Epithelial cell of esophagus (primary cell): ENCODE measurements around the gene NLRP2B.
"Not testable (repeated sequence)": the region's sequence is repeated elsewhere in the genome, so short reads cannot be mapped to it uniquely, and the experiment has no call there.

Source experiments
- DNase-seq: peaks from one replicate; pipeline ENCODE4 v3.0.0; 2010; ENCODE audit warnings: low read depth
- H3K4me3 ChIP-seq: 2 replicates; pipeline ENCODE4 v1.5.1; 2011; ENCODE audit warnings: mild to moderate bottlenecking, low read length, control low read depth
- CTCF ChIP-seq: IDR thresholded peaks from 2 replicates; pipeline ENCODE4 v1.5.1; 2011; ENCODE audit warnings: low read depth, mild to moderate bottlenecking, low read length, control low read depth, inconsistent platforms; ENCODE audit not compliant: insufficient read depth; ENCODE audit errors: missing control alignments

NLRP2B gene

GRCh38 chrX:57641338-57641737 is 38.7 kb downstream of the NLRP2B start:
- H3K4me3 ChIP-seq: no peak overlapping the region
- no peak for TF ChIP-seq CTCF
- DNase-seq: peak; percentile 69

- no peak overlapping the region for H3K4me3 ChIP-seq
- no peak for TF ChIP-seq CTCF
- DNase-seq: no peak
Measured at GRCh38 chrX:57640674-57641016, 39.4 kb downstream of the NLRP2B start.

GRCh38 chrX:57629438-57629837 is 50.6 kb downstream of the NLRP2B start:
- DNase-seq, H3K4me3 ChIP-seq: not testable (repeated sequence)
